Rectal smooth muscle tissue (tissue), 1 donor: ENCODE results near the gene SUN1.

ENCODE experiments used
- H3K27ac ChIP-seq: one replicate; pipeline ENCODE4 v1.7.0; 2013; ENCODE audit warnings: low read depth, low read length, inconsistent platforms
- H3K27me3 ChIP-seq: one replicate; pipeline ENCODE4 v1.7.0; 2013; ENCODE audit warnings: low read length; ENCODE audit not compliant: control insufficient read depth, insufficient read depth
- H3K36me3 ChIP-seq: one replicate; pipeline ENCODE4 v1.7.0; 2013; ENCODE audit warnings: low read length; ENCODE audit not compliant: control insufficient read depth, insufficient read depth
- H3K4me1 ChIP-seq: one replicate; pipeline ENCODE4 v1.7.0; 2013; ENCODE audit warnings: low read length; ENCODE audit not compliant: control insufficient read depth, insufficient read depth
- H3K4me3 ChIP-seq: one replicate; pipeline ENCODE4 v1.7.0; 2013; ENCODE audit warnings: low read length
- H3K9ac ChIP-seq: one replicate; pipeline ENCODE4 v1.7.0; 2013; ENCODE audit warnings: low read length

SUN1 gene

DNA sequence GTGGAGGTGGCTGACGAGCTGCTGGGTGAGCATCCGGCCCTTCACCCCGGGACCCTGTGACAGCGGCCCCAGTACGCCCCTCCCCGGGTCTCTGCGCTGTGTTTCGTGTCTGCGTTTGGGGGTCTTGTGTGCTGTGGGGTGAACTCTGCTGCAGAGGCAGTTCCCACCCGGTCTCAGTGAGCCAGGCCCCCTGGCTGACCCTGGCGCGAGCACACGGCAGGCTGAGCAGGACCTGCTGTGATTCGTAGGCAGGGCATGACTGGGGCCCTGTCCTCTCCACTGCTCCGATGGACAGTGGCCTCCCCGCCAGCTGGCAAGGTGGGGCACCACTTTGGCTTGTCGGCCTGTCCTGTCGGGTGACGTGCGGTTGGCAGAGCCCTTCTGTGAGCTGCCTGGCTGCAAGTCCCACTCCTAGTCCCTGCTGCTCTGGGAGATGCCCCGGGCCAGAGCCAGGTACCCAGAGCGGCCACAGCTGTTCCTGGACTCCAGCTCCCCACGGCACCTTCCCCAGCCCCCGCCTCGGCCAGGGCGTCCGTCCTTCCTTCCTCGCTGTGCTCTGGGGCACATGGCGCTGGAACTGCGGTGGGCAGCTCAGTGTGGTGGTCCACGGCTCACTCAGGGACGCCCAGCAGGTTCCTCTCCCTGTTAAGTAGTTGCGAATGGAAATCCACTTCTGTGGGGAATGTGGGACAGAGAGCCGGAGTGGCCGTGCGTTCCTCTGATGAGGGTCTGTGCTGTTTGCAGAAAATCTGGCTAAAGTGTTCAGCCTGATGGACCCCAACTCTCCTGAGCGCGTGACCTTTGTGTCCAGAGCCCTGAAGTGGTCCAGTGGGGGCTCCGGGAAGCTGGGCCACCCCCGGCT, 54.6 kb downstream of the SUN1 start:
- no peak overlapping the region for H3K27ac ChIP-seq
- no peak overlapping the region for H3K4me3 ChIP-seq
- peaks cover 34% of the 10 kb centered on the region for H3K36me3 ChIP-seq
- no peaks in the 10 kb centered on the region for H3K27me3 ChIP-seq
- H3K4me1 ChIP-seq, result no peaks in the 10 kb centered on the region
- no peak overlapping the region for H3K9ac ChIP-seq

DNA sequence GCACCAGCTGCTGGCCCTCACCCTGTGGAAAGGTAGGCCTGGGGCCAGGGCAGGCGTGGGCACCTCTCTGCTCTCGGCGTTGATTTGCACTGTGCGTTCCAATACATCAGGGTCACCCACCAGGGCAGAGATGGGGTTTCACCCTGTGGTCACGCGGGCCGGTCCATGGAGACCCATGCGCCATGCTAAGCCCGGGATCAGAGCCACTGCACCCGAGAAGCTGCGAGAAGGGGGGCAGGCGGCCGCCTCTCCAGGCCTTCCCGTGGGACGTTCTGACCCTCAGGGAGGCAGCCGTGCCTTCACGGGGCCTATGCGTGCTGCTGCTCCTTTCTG, 55.2 kb downstream of the SUN1 start:
- Histone ChIP-seq H3K27ac (no peak overlapping the region), H3K4me3 (no peak overlapping the region), H3K4me1 (no peaks in the 10 kb centered on the region), H3K27me3 (no peaks in the 10 kb centered on the region), H3K36me3 (peaks cover 40% of the 10 kb centered on the region), H3K9ac (no peak overlapping the region)

DNA sequence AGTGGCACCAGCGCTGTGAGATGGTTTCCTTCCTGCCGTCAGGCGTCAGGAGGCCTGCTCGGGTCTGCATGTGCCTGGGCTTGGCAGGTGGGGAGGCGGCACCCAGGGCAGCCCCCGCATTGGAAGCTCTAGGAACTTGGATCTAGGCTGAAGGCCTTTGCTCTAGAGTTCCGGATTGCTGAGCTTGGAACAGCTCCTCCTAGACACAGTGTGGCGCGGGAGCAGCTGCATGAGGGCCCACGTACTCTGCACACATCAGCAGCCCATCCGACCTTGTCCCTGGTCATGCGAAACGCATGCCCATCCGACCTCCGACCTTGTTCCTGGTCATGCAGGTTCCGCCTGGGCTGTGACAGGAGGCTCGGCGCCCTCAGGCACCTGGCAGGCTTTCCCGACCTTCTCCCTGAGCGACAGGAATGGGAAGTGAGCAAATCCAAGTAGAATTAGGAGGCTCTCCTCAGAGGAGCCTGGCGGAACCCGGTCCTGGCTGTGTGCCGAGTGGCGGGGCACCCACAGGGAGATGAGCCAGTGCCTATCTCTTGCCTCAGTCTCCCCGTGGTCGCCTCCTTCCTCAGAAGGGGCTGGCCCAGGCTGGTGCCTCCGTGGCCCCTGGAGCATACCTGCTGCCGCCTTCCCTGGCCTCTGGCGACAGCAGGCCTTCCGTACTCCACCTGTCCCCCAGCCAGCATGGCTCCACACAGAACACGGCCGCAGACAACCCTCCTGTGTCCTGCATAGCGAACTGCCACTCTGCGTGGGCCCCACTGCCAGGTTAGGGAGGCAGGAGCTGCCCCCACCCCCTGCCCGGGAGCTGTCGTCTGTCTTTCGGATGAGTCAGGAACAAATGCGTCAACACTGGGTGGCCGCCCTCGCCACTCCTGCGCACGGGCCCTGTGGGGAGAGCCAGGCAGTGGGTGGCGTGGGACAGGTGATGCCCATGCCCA, 56.1 kb downstream of the SUN1 start:
- Histone ChIP-seq H3K27me3 (no peaks in the 10 kb centered on the region), H3K27ac (no peak overlapping the region), H3K9ac (no peak overlapping the region), H3K36me3 (peaks cover 43% of the 10 kb centered on the region), H3K4me1 (no peaks in the 10 kb centered on the region), H3K4me3 (no peak overlapping the region)

DNA sequence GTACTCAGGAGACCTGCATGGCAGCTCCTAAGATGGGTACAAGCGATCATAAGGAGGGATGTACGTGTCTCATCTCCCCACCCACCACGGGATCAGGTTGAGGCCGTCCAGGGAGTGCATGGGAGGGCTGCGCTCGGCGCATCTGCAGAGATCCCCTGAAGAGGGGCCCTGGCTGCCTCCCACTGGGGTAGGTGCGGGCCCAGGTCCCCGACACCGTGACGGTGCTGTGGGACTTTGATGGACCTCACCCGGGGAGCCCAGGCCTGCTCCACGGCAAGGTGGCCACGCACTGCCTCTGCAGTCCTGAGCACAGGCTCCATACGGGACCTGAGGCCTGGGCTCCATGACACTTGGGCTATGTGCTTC, 56.7 kb downstream of the SUN1 start:
- Histone ChIP-seq H3K36me3 (peaks cover 50% of the 10 kb centered on the region), H3K9ac (no peak overlapping the region), H3K4me1 (no peaks in the 10 kb centered on the region), H3K4me3 (no peak overlapping the region), H3K27me3 (no peaks in the 10 kb centered on the region), H3K27ac (no peak overlapping the region)

- Histone ChIP-seq H3K27me3 (no peaks in the 10 kb centered on the region), H3K27ac (no peak overlapping the region), H3K4me3 (no peak overlapping the region), H3K4me1 (no peaks in the 10 kb centered on the region), H3K9ac (no peak overlapping the region), H3K36me3 (peaks cover 51% of the 10 kb centered on the region)
Observed at GRCh38 chr7:889391-889790, 57.1 kb downstream of the SUN1 start.

DNA sequence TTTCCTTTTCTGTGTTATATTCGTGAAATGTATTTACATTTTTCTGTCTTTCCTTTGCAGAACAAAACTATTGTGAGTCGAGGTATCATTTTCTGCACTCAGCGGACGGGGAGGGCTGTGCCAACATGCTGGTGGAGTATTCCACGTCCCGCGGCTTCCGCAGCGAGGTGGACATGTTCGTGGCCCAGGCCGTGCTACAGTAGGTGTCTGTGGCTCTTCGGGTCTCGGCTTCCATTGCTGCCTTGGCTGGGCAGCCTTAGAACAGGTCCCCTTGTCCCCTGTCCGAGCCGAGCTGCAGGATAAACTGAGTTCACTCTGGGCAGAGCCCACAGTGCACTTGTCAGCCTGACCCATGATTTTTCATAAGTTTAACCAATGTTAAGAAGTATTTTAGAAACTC, 58.6 kb downstream of the SUN1 start:
- H3K36me3 ChIP-seq, result peaks cover 62% of the 10 kb centered on the region
- H3K4me3 ChIP-seq, result no peak overlapping the region
- H3K27me3 ChIP-seq, result no peaks in the 10 kb centered on the region
- no peaks in the 10 kb centered on the region for H3K4me1 ChIP-seq
- no peak overlapping the region for H3K27ac ChIP-seq
- H3K9ac ChIP-seq, result no peak overlapping the region

- Histone ChIP-seq H3K9ac (no peak overlapping the region), H3K4me3 (no peak overlapping the region), H3K27me3 (no peaks in the 10 kb centered on the region), H3K36me3 (peaks cover 64% of the 10 kb centered on the region), H3K27ac (no peak overlapping the region), H3K4me1 (no peaks in the 10 kb centered on the region)
Observed at GRCh38 chr7:891291-891690, 59.0 kb downstream of the SUN1 start.

DNA sequence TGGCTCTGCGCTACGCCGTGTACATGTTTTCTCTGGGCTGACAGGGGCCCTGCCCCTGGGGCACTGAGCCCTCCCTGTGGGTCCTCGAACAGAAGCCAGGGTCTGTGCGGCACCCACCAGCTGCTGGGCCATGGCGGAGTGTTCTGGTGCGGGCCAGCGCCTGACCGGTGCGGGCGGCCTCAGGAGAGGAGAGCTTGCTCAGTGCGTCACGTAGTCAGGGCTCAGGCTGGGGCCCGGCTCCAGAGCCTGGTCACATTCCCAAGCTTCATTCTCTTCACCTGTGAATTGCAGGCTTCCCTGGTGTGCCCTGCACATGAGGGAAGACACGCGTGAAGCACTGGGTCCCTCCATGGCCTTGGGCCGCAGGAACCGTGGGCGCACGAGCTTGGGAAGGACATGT, 59.5 kb downstream of the SUN1 start:
- H3K4me3 ChIP-seq, result no peak overlapping the region
- no peaks in the 10 kb centered on the region for H3K27me3 ChIP-seq
- H3K36me3 ChIP-seq, result peaks cover 63% of the 10 kb centered on the region
- no peak overlapping the region for H3K27ac ChIP-seq
- H3K4me1 ChIP-seq, result no peaks in the 10 kb centered on the region
- H3K9ac ChIP-seq, result no peak overlapping the region

DNA sequence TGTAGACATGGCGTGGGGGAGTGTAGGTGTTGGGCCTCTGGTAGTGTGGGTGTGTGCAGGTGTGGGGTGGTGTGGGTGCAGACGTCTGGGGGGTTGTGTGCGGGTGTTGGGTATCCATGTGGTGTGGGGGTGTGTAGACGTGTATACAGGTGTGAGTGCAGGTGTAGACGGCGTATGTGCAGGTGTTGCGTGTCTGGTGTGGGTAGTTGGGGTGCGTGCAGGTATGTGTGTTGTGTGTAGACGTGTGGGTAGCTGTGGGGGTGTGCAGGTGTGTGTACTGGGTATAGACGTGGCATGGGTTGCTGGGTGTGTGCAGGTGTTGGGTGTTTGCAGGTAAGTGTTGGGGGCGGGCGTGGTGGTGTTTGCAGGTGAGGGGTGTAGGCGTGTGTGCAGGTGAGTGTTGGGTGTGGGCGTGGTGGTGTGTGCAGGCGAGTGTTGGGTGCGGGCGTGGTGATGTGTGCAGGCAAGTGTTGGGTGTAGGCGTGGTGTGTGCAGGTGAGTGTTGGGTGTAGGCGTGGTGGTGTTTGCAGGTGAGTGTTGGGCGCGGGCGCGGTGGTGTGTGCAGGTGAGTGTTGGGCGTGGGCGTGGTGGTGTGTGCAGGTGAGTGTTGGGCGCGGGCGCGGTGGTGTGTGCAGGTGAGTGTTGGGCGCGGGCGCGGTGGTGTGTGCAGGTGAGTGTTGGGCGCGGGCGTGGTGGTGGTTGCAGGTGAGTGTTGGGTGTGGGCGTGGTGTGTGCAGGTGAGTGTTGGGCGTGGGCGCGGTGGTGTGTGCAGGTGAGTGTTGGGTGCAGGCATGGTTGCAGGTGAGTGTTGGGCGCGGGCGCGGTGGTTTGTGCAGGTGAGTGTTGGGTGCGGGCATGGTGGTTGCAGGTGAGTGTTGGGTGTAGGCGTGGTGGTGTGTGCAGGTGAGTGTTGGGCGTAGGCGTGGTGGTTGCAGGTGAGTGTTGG, 60.6 kb downstream of the SUN1 start:
- Histone ChIP-seq H3K4me3 (no peak overlapping the region), H3K9ac (no peak overlapping the region), H3K27ac (no peak overlapping the region), H3K4me1 (no peaks in the 10 kb centered on the region), H3K27me3 (no peaks in the 10 kb centered on the region), H3K36me3 (peaks cover 56% of the 10 kb centered on the region)

- Histone ChIP-seq H3K4me3 (no peak overlapping the region), H3K4me1 (no peaks in the 10 kb centered on the region), H3K36me3 (peaks cover 53% of the 10 kb centered on the region), H3K27me3 (no peaks in the 10 kb centered on the region), H3K9ac (no peak overlapping the region), H3K27ac (no peak overlapping the region)
Observed at GRCh38 chr7:893686-894085, 61.4 kb downstream of the SUN1 start.

DNA sequence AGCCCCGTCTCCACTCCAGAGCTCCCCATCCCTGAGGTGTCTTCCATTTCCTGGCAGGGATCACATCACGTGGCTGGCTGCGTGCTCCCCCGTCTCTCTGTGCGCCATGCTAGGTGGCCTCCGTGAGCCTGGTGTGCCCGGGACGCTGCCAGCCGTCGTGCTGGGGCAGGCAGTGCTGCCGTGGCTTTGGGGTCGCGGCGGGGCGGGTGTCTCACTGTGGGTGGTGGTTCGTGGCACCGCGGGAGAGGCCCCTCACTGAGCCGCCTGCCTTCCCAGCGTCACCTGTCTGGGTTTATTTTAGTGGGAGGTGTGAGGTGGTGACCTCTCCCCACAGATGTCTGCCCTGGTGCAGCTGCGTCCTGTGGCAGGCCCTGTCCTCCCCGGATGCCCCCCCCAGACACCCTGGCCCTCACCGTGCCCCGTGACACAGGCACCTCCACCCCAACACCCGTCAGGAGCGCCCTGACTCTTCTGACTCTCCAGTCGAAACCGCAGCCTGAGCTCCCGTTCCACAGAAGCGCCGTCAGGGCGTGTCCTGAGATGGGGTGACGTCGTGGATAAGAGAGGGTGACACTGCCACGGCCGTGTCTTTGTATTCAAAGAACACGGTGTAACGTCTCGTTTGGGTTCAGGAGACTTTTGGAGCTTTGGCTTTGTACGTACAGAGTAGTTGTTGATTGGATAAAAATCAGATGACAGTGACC, 62.0 kb downstream of the SUN1 start:
- no peak overlapping the region for H3K4me3 ChIP-seq
- H3K9ac ChIP-seq, result no peak overlapping the region
- no peaks in the 10 kb centered on the region for H3K27me3 ChIP-seq
- H3K4me1 ChIP-seq, result no peaks in the 10 kb centered on the region
- H3K36me3 ChIP-seq, result peaks cover 57% of the 10 kb centered on the region
- H3K27ac ChIP-seq, result no peak overlapping the region
